Left ventricle myocardium inferior (tissue), 1 donor: Measurements from ENCODE around the gene SLC15A3. TPM values are rescaled to one million over a fixed set of nuclear protein-coding genes. Genes with fewer than 3 reads are reported as not detected.

ENCODE experiments used
- DNase-seq: peaks from one replicate; pipeline ENCODE4 v3.0.0-alpha.2; 2020
- H3K27ac ChIP-seq: fragments of 200-600 bp; replicated peaks from 2 replicates; pipeline ENCODE4 v1.8.0; 2021
- H3K27me3 ChIP-seq: fragments of 200-600 bp; 2 replicates; pipeline ENCODE4 v1.8.0; 2021; ENCODE audit warnings: low read depth
- H3K36me3 ChIP-seq: fragments of 200-600 bp; 2 replicates; pipeline ENCODE4 v1.8.0; 2021
- H3K4me1 ChIP-seq: fragments of 200-600 bp; 2 replicates; pipeline ENCODE4 v1.8.0; 2021
- H3K4me3 ChIP-seq: fragments of 200-600 bp; 2 replicates; pipeline ENCODE4 v1.8.0; 2021; ENCODE audit warnings: mild to moderate bottlenecking, moderate library complexity
- H3K9me3 ChIP-seq: fragments of 200-600 bp; replicated peaks from 2 replicates; pipeline ENCODE4 v1.8.0; 2021
- intact Hi-C: fragments of 100-400 bp; cut with micrococcal nuclease; formaldehyde crosslinking; loops from one replicate; pipeline ENCODE4 v1.11.0; 2022
- total RNA-seq: library from RNA; stranded (reverse); fragmentation: NEBNext Ultra II Directional; extraction: Animal tissue kit (Norgen Biotek cat#: 25700); gene quantifications from one replicate; pipeline ENCODE4 v1.2.1, GENCODE V29; 2021
- TF ChIP-seq, protein P1 (sequence below): fragments of 200-600 bp; IDR thresholded peaks from 2 replicates; pipeline ENCODE4 v1.8.0; 2021; ENCODE audit warnings: antibody characterized with exemption, mild to moderate bottlenecking, borderline replicate concordance
- donor health status: DM: no; HTN: yes; CAD: no; lungs with severe emphysema.

The SLC15A3 gene
- total RNA-seq, 1 donor from 2014 or later = 15.4 TPM

DNA sequence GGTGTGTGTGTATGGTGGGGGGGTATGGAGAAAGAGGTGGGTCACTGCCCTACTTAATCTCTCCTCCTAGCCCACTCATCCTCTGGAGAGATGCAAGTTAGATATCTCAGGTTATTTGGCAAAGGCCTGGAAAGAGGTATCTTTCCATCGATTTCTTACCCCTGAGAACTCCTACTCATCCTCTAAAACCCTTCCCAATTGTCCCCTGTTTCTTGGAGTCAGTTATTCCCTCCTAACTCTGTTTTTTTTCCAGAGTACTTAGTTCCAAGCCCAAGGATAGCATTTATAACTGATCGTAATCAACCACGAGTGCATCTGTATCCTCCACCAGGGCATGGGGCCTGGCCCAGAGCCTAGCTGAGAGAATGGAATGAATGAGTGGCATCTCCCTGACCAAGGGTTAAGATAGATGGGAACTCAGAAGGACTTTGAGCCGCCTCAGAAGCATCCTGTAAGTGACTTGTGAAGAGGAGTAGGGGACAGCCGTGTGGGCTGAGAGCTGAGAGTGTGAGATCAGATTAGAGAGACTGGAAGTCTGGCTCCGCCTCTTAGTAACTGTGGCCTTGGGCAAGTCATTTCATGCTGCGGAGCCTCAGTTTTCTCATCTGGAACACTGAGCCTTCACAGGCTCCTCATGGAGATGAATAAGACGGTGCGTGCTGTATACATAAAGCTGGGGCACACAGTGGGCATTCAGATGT, 35.8 kb upstream of the SLC15A3 start:
- TF ChIP-seq, protein P1, sequence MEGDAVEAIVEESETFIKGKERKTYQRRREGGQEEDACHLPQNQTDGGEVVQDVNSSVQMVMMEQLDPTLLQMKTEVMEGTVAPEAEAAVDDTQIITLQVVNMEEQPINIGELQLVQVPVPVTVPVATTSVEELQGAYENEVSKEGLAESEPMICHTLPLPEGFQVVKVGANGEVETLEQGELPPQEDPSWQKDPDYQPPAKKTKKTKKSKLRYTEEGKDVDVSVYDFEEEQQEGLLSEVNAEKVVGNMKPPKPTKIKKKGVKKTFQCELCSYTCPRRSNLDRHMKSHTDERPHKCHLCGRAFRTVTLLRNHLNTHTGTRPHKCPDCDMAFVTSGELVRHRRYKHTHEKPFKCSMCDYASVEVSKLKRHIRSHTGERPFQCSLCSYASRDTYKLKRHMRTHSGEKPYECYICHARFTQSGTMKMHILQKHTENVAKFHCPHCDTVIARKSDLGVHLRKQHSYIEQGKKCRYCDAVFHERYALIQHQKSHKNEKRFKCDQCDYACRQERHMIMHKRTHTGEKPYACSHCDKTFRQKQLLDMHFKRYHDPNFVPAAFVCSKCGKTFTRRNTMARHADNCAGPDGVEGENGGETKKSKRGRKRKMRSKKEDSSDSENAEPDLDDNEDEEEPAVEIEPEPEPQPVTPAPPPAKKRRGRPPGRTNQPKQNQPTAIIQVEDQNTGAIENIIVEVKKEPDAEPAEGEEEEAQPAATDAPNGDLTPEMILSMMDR = no peak
- H3K27me3 ChIP-seq = peaks cover 42% of the 10 kb centered on the region
- no peak overlapping the region for H3K27ac ChIP-seq
- no peak overlapping the region for H3K4me3 ChIP-seq
- intact Hi-C loops = no loop called here
- no peaks in the 10 kb centered on the region for H3K9me3 ChIP-seq
- H3K36me3 ChIP-seq = no peaks in the 10 kb centered on the region
- DNase-seq = no peak
- no peaks in the 10 kb centered on the region for H3K4me1 ChIP-seq

DNA sequence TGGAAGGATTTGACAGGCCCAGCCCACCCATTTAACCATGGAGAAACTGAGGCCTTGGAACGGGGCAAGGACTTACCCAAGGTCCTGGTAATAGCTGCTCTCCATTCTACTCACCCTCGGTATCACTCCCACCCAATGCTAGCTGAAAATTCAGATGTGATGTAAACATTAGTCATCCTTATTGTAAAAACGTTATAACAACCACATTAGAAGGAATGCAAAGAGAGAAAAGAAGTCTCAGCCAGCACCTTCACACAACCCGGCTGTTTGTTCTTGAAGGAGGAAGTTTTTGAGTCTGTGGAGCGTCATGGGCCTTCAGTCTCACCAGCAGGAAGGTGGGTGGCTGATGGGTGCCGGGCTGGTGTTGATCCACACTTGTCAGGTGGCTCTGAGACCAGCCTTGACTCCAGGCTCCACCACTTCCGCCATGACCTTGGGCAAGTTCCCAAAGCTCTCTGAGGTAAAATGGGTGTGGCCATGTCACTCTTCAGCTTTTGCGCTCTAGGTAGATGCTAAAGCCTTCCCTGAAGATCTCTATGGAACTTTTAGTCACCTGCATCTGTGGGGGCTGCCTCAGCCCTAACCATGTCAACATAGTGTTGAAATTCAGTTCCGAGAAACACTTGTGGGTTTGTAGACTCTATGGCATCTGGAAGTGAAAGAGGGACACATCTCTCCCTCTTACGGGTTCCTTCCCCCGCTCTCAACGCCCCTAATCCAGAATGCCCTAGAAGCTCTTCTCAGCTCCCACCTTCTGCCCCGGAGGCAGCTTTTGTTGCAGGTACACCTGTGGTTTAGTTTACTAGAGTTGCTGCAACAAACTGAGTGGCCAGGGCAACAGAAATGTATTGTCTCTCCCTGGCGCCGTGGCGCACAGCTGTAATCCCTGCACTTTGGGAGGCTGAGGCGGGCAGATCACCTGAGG, 34.3 kb upstream of the SLC15A3 start:
- Histone ChIP-seq H3K9me3 (no peaks in the 10 kb centered on the region), H3K27ac (no peak overlapping the region), H3K27me3 (peaks cover 32% of the 10 kb centered on the region), H3K4me3 (no peak overlapping the region), H3K4me1 (no peaks in the 10 kb centered on the region), H3K36me3 (no peaks in the 10 kb centered on the region)
- intact Hi-C loops = no loop called here
- DNase-seq = no peak
- TF ChIP-seq, protein P1 = no peak

DNA sequence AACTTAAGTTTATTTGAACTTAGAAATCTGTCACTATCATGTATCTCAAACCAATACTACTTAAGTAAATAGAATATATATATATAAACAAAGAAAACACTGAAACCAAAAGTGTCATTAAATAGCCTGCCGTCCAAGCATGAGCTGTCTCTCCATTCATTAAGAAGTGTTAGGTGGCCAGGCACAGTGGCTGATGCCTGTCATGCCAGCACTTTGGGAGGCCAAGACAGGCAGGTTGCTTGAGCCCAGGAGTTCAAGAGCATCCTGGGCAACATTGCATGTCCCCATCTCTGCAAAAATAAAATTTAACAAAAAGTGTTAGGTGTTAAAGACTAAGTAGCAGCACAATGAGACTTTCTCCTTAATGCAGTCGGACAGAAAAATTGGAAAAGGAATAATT, 33.5 kb upstream of the SLC15A3 start:
- H3K27ac ChIP-seq = no peak overlapping the region
- peaks cover 35% of the 10 kb centered on the region for H3K27me3 ChIP-seq
- intact Hi-C loops = no loop called here
- H3K4me1 ChIP-seq = no peaks in the 10 kb centered on the region
- H3K36me3 ChIP-seq = no peaks in the 10 kb centered on the region
- TF ChIP-seq, protein P1 = no peak
- H3K9me3 ChIP-seq = no peaks in the 10 kb centered on the region
- DNase-seq = no peak
- H3K4me3 ChIP-seq = no peak overlapping the region

DNA sequence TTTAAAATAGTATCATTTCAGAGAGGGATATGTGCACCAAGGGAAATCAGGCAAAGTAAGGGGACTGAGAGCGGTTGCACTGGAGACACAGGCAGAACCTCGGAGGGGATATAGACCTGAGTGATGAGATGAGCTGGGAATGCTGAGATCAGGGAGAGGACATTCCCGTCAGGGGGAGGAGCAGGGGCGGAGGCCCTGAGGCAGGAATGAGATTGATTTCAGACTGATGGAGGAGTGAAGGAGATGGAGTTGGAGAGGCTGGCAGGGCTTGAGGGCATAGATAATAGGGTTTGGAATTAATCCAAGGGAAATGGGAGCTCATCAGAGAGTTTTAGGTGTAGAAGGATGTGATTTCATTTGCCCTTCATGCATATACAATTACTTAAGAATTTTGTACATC, 32.7 kb upstream of the SLC15A3 start:
- DNase-seq = no peak
- intact Hi-C loops = no loop called here
- no peak overlapping the region for H3K27ac ChIP-seq
- H3K36me3 ChIP-seq = no peaks in the 10 kb centered on the region
- H3K27me3 ChIP-seq = peaks cover 35% of the 10 kb centered on the region
- H3K9me3 ChIP-seq = no peaks in the 10 kb centered on the region
- H3K4me3 ChIP-seq = no peak overlapping the region
- TF ChIP-seq, protein P1 = no peak
- H3K4me1 ChIP-seq = no peaks in the 10 kb centered on the region

DNA sequence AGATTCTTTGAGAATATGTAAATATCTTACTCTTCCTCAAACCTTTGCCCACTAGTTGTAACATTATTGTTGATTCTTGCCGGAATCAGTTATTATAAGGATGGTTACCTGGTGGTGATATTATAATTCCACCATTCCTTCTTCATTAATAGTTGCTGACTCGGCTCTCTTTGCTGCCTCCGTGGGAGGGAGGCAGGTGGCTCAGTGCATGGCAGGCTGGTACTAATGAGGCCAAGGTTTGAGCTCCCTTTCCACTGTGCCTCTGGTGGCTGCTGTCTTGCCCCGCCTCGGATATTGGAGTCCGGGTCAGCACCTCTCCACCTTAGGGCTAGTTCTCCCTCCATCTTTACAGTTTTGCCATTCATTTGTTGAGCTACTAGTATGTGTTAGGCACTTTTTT, 32.2 kb upstream of the SLC15A3 start:
- H3K36me3 ChIP-seq = no peaks in the 10 kb centered on the region
- TF ChIP-seq, protein P1 = no peak
- no peaks in the 10 kb centered on the region for H3K4me1 ChIP-seq
- H3K9me3 ChIP-seq = no peaks in the 10 kb centered on the region
- peaks cover 35% of the 10 kb centered on the region for H3K27me3 ChIP-seq
- H3K27ac ChIP-seq = no peak overlapping the region
- no peak for DNase-seq
- H3K4me3 ChIP-seq = no peak overlapping the region
- intact Hi-C loops = no loop called here
